Measurements from ENCODE around the gene HACE1.

DNA sequence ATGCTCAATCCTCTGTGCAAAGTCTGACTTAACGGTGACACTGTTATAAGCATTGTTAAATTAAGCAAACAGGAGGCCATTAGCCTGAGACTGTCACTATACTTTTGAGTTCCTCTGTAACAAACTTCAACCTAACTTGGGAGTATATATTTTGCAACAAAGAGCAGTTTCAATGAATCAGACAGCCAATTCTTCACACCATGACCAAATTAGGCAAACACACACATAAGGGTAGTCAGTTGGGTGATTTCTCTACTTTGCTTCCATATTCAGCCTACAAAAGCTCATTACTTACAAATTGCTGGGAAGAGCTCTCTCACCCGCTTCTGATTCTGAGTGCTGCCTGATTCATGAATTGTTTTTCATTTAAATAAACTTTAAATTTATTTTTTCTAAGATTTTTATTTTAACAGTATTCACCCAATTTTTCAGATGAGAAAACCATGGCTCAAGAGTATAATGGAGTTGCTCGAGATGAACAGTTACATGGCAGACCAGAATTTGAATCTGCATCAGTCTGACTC is 60.5 kb downstream of the HACE1 start:
- TF ChIP-seq, protein P1, sequence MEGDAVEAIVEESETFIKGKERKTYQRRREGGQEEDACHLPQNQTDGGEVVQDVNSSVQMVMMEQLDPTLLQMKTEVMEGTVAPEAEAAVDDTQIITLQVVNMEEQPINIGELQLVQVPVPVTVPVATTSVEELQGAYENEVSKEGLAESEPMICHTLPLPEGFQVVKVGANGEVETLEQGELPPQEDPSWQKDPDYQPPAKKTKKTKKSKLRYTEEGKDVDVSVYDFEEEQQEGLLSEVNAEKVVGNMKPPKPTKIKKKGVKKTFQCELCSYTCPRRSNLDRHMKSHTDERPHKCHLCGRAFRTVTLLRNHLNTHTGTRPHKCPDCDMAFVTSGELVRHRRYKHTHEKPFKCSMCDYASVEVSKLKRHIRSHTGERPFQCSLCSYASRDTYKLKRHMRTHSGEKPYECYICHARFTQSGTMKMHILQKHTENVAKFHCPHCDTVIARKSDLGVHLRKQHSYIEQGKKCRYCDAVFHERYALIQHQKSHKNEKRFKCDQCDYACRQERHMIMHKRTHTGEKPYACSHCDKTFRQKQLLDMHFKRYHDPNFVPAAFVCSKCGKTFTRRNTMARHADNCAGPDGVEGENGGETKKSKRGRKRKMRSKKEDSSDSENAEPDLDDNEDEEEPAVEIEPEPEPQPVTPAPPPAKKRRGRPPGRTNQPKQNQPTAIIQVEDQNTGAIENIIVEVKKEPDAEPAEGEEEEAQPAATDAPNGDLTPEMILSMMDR (IDR thresholded peaks at IDR 0.05), result no peak
- no peak for TF ChIP-seq POLR2AphosphoS5 (IDR thresholded peaks at IDR 0.05)
- TF ChIP-seq POLR2A (IDR thresholded peaks at IDR 0.05), result no peak
- TF ChIP-seq EP300 (IDR thresholded peaks at IDR 0.05; ENCODE audit: low read depth), result no peak
